Measurements from ENCODE around the gene SCNN1A.

DNA sequence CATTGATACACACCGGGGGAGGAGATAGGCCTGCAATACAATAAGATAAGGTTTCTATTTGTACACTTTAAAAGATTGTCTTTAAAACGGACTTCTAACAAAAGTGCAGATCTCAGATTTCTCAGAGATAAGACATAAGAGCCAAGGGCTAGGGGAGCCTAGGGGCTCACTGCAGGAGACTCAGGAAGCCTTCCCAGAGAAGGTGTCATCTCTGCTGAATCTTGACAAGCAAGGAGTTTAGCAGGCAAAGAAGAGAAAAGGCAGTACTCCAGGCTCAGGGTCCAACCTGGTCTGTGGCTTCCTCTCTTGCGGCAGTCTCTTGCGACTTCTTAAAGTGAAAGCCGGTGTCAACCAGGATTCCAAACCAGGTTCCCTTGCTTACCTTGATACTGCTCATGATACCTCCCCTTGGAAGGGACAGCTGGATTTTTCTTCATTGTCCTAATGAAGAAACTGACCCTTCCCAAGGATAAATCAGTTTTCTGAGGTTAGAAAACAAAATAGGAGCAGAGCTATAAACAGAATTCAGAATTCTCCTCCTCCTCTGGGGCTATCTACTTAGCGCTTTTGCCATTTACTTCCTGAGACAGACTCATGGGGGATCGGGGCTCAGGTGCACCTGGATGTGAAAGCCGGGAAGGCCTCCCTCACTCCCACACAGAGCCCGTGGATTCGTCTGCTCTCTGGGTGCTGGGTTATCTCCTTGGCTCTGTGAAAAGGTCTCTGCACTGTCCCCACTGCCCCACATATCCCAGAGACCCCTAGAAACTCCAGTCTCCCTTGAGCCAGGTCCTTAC is 1.7 kb upstream of the SCNN1A start:
- TF ChIP-seq, protein P1, sequence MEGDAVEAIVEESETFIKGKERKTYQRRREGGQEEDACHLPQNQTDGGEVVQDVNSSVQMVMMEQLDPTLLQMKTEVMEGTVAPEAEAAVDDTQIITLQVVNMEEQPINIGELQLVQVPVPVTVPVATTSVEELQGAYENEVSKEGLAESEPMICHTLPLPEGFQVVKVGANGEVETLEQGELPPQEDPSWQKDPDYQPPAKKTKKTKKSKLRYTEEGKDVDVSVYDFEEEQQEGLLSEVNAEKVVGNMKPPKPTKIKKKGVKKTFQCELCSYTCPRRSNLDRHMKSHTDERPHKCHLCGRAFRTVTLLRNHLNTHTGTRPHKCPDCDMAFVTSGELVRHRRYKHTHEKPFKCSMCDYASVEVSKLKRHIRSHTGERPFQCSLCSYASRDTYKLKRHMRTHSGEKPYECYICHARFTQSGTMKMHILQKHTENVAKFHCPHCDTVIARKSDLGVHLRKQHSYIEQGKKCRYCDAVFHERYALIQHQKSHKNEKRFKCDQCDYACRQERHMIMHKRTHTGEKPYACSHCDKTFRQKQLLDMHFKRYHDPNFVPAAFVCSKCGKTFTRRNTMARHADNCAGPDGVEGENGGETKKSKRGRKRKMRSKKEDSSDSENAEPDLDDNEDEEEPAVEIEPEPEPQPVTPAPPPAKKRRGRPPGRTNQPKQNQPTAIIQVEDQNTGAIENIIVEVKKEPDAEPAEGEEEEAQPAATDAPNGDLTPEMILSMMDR (IDR thresholded peaks at IDR 0.05), result no peak
- TF ChIP-seq POLR2A (IDR thresholded peaks at IDR 0.05), result no peak
